ENCODE data around the gene ACTMAP. TPM values are rescaled to one million over a fixed set of nuclear protein-coding genes. Genes with fewer than 3 reads are reported as not detected.
A peak's percentile ranks its signal among the peaks of the same experiment; 100 is the strongest.

The ACTMAP gene
- total and polyA plus RNA-seq, 2 of the 8 experiments (the other 6 are each of a cell fraction or from before 2014, with no cell fraction given): 24.1 to 26.5 TPM

GRCh38 chr19:40755248-40755624 is 5.0 kb upstream of the ACTMAP start:
- H3K9me3 ChIP-seq (ENCODE audit: insufficient read depth in 2 of 2, low read depth in 1 of 2, low read length in 1 of 2): no peaks in the 10 kb centered on the region
- H4K91ac ChIP-seq (replicated peaks; ENCODE audit: insufficient read length, low read length): no peak overlapping the region
- H3K9ac ChIP-seq (replicated peaks in 1 of 4; ENCODE audit: extremely low read depth in 1 of 4, low read depth in 3 of 4, low read length in 3 of 4): no peak overlapping the region
- H3K14ac ChIP-seq (ENCODE audit: insufficient read length): no peak overlapping the region
- H2AFZ ChIP-seq (ENCODE audit: low read length): no peak overlapping the region
- POLR2A ChIA-PET (ENCODE audit: partially characterized antibody): interaction anchor here (1.3 to 15.7 kb wide), 5 partner anchors 12 to 64 kb away, joined by 3 to 399 read pairs (median 120); partner anchors contain the start of genes COQ8B, EGLN2, ITPKC and MIA
- H3K79me1 ChIP-seq (ENCODE audit: low read depth, low read length): peaks cover 7% of the 10 kb centered on the region
- no peak overlapping the region for H2BK120ac ChIP-seq (replicated peaks; ENCODE audit: low read depth, low read length)
- no peak overlapping the region for H3K4me3 ChIP-seq (ENCODE audit: extremely low read depth in 1 of 4, insufficient read depth in 2 of 4, low read depth in 3 of 4, low read length in 4 of 4)
- no peaks in the 10 kb centered on the region; a peak in 2 of 7 replicates for H3K4me1 ChIP-seq (replicated peaks in 1 of 4; ENCODE audit: control insufficient read depth in 3 of 4, insufficient read depth in 4 of 4, low read length in 3 of 4)
- no peak overlapping the region for H3K18ac ChIP-seq (ENCODE audit: extremely low read depth, low read length)
- no peak overlapping the region for H2BK12ac ChIP-seq (ENCODE audit: low read depth, low read length)
- H3K79me2 ChIP-seq (ENCODE audit: control insufficient read depth in 1 of 2, insufficient read depth in 2 of 2, low read length in 2 of 2): peaks cover 43 to 74% of the 10 kb centered on the region in 2 experiments
- H4K8ac ChIP-seq (ENCODE audit: extremely low read depth, insufficient read depth, low read length): no peak overlapping the region
- H2BK5ac ChIP-seq (ENCODE audit: low read depth, low read length): peak overlapping the region; percentile 13; the same call in 1 of the 2 replicates
- H2BK20ac ChIP-seq (ENCODE audit: low read length): no peak overlapping the region
- peaks cover 1% of the 10 kb centered on the region for H3K23me2 ChIP-seq (ENCODE audit: low read depth, low read length)
- CTCF ChIA-PET (ENCODE audit: partially characterized antibody): interaction anchor here (0.8 to 3.4 kb wide), 5 partner anchors 10 to 65 kb away, joined by 3 to 14 read pairs (median 3); no protein-coding TSS in a partner anchor
- H3K4ac ChIP-seq (replicated peaks; ENCODE audit: insufficient read length, low read depth, low read length): no peak overlapping the region
- no peak for TF ChIP-seq SP2 (IDR thresholded peaks at IDR 0.05; ENCODE audit: low read length)
- no peak for TF ChIP-seq MAFK (IDR thresholded peaks at IDR 0.05; ENCODE audit: low read depth, low read length)
- TF ChIP-seq, protein P1, sequence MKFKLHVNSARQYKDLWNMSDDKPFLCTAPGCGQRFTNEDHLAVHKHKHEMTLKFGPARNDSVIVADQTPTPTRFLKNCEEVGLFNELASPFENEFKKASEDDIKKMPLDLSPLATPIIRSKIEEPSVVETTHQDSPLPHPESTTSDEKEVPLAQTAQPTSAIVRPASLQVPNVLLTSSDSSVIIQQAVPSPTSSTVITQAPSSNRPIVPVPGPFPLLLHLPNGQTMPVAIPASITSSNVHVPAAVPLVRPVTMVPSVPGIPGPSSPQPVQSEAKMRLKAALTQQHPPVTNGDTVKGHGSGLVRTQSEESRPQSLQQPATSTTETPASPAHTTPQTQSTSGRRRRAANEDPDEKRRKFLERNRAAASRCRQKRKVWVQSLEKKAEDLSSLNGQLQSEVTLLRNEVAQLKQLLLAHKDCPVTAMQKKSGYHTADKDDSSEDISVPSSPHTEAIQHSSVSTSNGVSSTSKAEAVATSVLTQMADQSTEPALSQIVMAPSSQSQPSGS (IDR thresholded peaks at IDR 0.05; ENCODE audit: low read length): no peak
- TF ChIP-seq SIRT6 (IDR thresholded peaks at IDR 0.05; ENCODE audit: low read length): no peak
- TF ChIP-seq BRCA1 (IDR thresholded peaks at IDR 0.05; ENCODE audit: low read depth, low read length): no peak
- no peak for TF ChIP-seq GTF2F1 (IDR thresholded peaks at IDR 0.05; ENCODE audit: borderline replicate concordance, low read depth, low read length)
- TF ChIP-seq, protein P2, sequence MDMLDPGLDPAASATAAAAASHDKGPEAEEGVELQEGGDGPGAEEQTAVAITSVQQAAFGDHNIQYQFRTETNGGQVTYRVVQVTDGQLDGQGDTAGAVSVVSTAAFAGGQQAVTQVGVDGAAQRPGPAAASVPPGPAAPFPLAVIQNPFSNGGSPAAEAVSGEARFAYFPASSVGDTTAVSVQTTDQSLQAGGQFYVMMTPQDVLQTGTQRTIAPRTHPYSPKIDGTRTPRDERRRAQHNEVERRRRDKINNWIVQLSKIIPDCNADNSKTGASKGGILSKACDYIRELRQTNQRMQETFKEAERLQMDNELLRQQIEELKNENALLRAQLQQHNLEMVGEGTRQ (IDR thresholded peaks at IDR 0.05; ENCODE audit: low read length): no peak
- TF ChIP-seq NANOG (IDR thresholded peaks at IDR 0.05; ENCODE audit: insufficient read depth, low read depth, low read length, poor library complexity, severe bottlenecking): no peak
- H2BK15ac ChIP-seq (ENCODE audit: low read length): no peak overlapping the region
- WGBS, 2 experiments (ENCODE audit: extremely low coverage in 1 of 2, insufficient coverage in 1 of 2, insufficient read length in 1 of 2, insufficient replicate concordance in 2 of 2, low coverage in 1 of 2, low lambda C conversion rate in 2 of 2, missing lambda C conversion rate in 1 of 2): 91% methylated on average over 3 of the region's 3 CpGs; no CpG with 5 or more reads in 1 of the 2 experiments
- no peak for DNase-seq (ENCODE audit: low read depth in 1 of 2, low spot score in 2 of 2)
- H3K36me3 ChIP-seq (ENCODE audit: control insufficient read depth in 2 of 4, insufficient read depth in 4 of 4, low read length in 3 of 4): peaks cover 26 to 69% (median 47%) of the 10 kb centered on the region in 4 experiments; a peak in 7 of 8 replicates
- no peak overlapping the region for H2AK5ac ChIP-seq (ENCODE audit: low read depth, low read length)
- H3K27ac ChIP-seq (ENCODE audit: low read depth, low read length): no peak overlapping the region
- peak overlapping the region; percentile 42 to 56; a peak in 2 of 4 replicates for H3K4me2 ChIP-seq (ENCODE audit: insufficient read depth in 1 of 2, low read depth in 2 of 2, low read length in 2 of 2)
- H4K5ac ChIP-seq (ENCODE audit: insufficient read length, low read depth, low read length): no peak overlapping the region
- H3K23ac ChIP-seq (ENCODE audit: insufficient read length): no peak overlapping the region
- H3K27me3 ChIP-seq (replicated peaks in 1 of 4; ENCODE audit: control insufficient read depth in 3 of 4, extremely low read depth in 1 of 4, insufficient read depth in 3 of 4, low read length in 3 of 4): no peaks in the 10 kb centered on the region
- FAIRE-seq: no peak
- H3K56ac ChIP-seq (replicated peaks; ENCODE audit: insufficient read length, low read depth, low read length): no peak overlapping the region
- H4K20me1 ChIP-seq (replicated peaks in 1 of 2; ENCODE audit: control insufficient read depth in 1 of 2, insufficient read depth in 2 of 2, low read length in 2 of 2): peaks cover 22 to 35% of the 10 kb centered on the region in 2 experiments

Measured in H1 (cell line).